Fibroblast of lung (primary cell): ENCODE results near the gene BTNL9. TPM values are rescaled to one million over a fixed set of nuclear protein-coding genes. Genes with fewer than 3 reads are reported as not detected.

Source experiments
- DNase-seq, 2 donors: peaks; one replicate each; pipeline versions ENCODE4 v3.0.0 to v3.0.0-alpha.2; 2010; ENCODE audit warnings: low read depth in 2 of 2
- H2AFZ ChIP-seq: 2 replicates; pipeline ENCODE4 v1.5.1; 2012; ENCODE audit warnings: low read length, control low read depth, inconsistent platforms
- H3K27ac ChIP-seq: 2 replicates; pipeline ENCODE4 v1.5.1; 2011; ENCODE audit warnings: low read length, control low read depth; ENCODE audit not compliant: insufficient read depth
- H3K27me3 ChIP-seq: 2 replicates; pipeline ENCODE4 v1.5.1; 2011; ENCODE audit warnings: mild to moderate bottlenecking, low read length; ENCODE audit not compliant: control insufficient read depth, insufficient read depth
- H3K36me3 ChIP-seq: 2 replicates; pipeline ENCODE4 v1.5.1; 2011; ENCODE audit warnings: low read length; ENCODE audit not compliant: control insufficient read depth, insufficient read depth
- H3K4me1 ChIP-seq: 2 replicates; pipeline ENCODE4 v1.5.1; 2011; ENCODE audit warnings: low read length; ENCODE audit not compliant: control insufficient read depth, insufficient read depth; ENCODE audit errors: extremely low read depth
- H3K4me2 ChIP-seq: 2 replicates; pipeline ENCODE4 v1.5.1; 2011; ENCODE audit warnings: low read length, control low read depth; ENCODE audit not compliant: insufficient read depth; ENCODE audit errors: extremely low read depth
- H3K4me3 ChIP-seq, 4 experiments: fragments of 200-600 bp in 1 of 4; sonication (generic) in 1 of 4; replicated peaks in 1 of 4; 2 replicates each; pipeline ENCODE4 v1.5.1; 2011 to 2016; ENCODE audit warnings: low read length in 4 of 4, low read depth in 3 of 4, mild to moderate bottlenecking in 3 of 4, control low read depth in 2 of 4, inconsistent platforms in 1 of 4, mixed read lengths in 1 of 4; ENCODE audit not compliant: insufficient read depth in 1 of 4; ENCODE audit errors: control extremely low read depth in 1 of 4
- H3K79me2 ChIP-seq: 2 replicates; pipeline ENCODE4 v1.5.1; 2012; ENCODE audit warnings: mild to moderate bottlenecking, low read length, inconsistent platforms; ENCODE audit not compliant: control insufficient read depth, insufficient read depth
- H3K9ac ChIP-seq: 2 replicates; pipeline ENCODE4 v1.5.1; 2011; ENCODE audit warnings: mild to moderate bottlenecking, low read length, control low read depth; ENCODE audit not compliant: insufficient read depth
- H3K9me3 ChIP-seq: 2 replicates; pipeline ENCODE4 v1.5.1; 2012; ENCODE audit warnings: low read depth, low read length; ENCODE audit not compliant: control insufficient read depth, insufficient read depth
- H4K20me1 ChIP-seq: 2 replicates; pipeline ENCODE4 v1.5.1; 2011; ENCODE audit warnings: low read length; ENCODE audit not compliant: control insufficient read depth, insufficient read depth; ENCODE audit errors: extremely low read depth
- EZH2 ChIP-seq: IDR thresholded peaks from 2 replicates; pipeline ENCODE4 v1.5.1; 2012; ENCODE audit warnings: low read length, control low read depth, mild to moderate bottlenecking; ENCODE audit errors: missing control alignments
- polyA plus RNA-seq, 2 donors: library from polyadenylated mRNA; depleted of rRNA in 1 of 2; stranded (reverse) in 1 of 2; unstranded in 1 of 2; fragments of >200 nt; gene quantifications; 2 replicates each; pipeline ENCODE4 v1.2.1, GENCODE V29; 2011 to 2012; ENCODE audit warnings: missing spikeins in 1 of 2
- total RNA-seq: library from RNA; depleted of rRNA; stranded (reverse); fragments of >200 nt; gene quantifications from 2 replicates; pipeline ENCODE4 v1.2.1, GENCODE V29; 2014
- TF ChIP-seq, protein P1 (sequence below), 2 donors: IDR thresholded peaks in 1 of 2; conservative IDR thresholded peaks in 1 of 2; 1 replicate in 1 of 2; 2 replicates in 1 of 2; pipeline ENCODE4 v1.5.1; 2011 to 2012; ENCODE audit warnings: low read length in 2 of 2, control low read depth in 1 of 2, inconsistent platforms in 1 of 2, low read depth in 1 of 2, mild to moderate bottlenecking in 1 of 2

Gene BTNL9
- total and polyA plus RNA-seq, 2 donors (not counting 1 experiment from before 2014, with no cell fraction given) = not detected

DNA sequence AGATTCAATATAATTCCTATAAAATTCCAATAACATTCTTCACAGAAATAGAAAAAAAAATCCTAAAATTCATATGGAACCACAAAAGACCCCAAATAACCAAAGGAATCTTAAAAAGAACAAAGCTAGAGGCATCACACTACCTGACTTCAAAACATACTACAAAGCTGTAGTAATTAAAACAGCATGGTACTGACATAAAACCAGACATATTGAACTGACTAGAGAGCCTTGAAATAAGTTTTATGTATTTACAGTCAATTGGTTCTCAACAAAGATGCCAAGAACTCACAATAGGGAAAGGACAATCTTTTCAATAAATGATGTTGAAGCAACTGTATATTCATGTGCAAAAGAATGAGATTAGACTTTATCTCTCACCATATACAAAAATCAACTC, 36.9 kb downstream of the BTNL9 start:
- Histone ChIP-seq H3K27ac (no peak overlapping the region), H3K27me3 (no peaks in the 10 kb centered on the region), H3K36me3 (no peaks in the 10 kb centered on the region), H3K79me2 (no peaks in the 10 kb centered on the region), H3K9me3 (no peaks in the 10 kb centered on the region), H3K4me2 (no peak overlapping the region), H3K4me1 (no peaks in the 10 kb centered on the region), H3K9ac (no peak overlapping the region), H4K20me1 (no peaks in the 10 kb centered on the region), H2AFZ (no peak overlapping the region), H3K4me3 (no peak overlapping the region)
- TF ChIP-seq EZH2 = no peak
- TF ChIP-seq, protein P1, sequence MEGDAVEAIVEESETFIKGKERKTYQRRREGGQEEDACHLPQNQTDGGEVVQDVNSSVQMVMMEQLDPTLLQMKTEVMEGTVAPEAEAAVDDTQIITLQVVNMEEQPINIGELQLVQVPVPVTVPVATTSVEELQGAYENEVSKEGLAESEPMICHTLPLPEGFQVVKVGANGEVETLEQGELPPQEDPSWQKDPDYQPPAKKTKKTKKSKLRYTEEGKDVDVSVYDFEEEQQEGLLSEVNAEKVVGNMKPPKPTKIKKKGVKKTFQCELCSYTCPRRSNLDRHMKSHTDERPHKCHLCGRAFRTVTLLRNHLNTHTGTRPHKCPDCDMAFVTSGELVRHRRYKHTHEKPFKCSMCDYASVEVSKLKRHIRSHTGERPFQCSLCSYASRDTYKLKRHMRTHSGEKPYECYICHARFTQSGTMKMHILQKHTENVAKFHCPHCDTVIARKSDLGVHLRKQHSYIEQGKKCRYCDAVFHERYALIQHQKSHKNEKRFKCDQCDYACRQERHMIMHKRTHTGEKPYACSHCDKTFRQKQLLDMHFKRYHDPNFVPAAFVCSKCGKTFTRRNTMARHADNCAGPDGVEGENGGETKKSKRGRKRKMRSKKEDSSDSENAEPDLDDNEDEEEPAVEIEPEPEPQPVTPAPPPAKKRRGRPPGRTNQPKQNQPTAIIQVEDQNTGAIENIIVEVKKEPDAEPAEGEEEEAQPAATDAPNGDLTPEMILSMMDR (conservative IDR thresholded peaks at IDR 0.05 in 1 of 2, IDR thresholded peaks at IDR 0.05 in 1 of 2; ENCODE audit: low read depth in 1 of 2, low read length in 2 of 2) = no peak
- DNase-seq = no peak

DNA sequence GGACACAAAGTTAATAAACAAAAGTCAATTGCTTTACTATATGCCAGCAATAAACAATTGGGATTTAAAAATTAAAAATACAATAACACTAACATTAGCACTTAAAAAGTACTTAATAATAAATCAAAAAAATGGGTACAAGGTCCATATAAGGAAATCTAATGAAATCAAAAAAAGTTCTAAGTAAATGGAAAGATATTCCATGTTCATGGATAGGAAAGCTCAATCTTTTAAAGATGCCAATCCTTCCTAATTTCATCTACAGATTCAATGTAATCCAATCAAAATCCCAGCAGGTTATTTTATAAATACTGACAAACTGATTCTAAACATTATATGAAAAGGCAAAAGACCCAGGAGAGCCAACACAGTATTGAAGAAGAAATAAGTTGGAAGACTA, 41.9 kb downstream of the BTNL9 start:
- H3K4me3 ChIP-seq = no peak overlapping the region
- no peaks in the 10 kb centered on the region for H3K4me1 ChIP-seq
- no peak overlapping the region for H3K9ac ChIP-seq
- H2AFZ ChIP-seq = no peak overlapping the region
- H3K4me2 ChIP-seq = no peak overlapping the region
- no peak for DNase-seq
- no peaks in the 10 kb centered on the region for H3K27me3 ChIP-seq
- TF ChIP-seq, protein P1 (conservative IDR thresholded peaks at IDR 0.05 in 1 of 2, IDR thresholded peaks at IDR 0.05 in 1 of 2; ENCODE audit: low read depth in 1 of 2, low read length in 2 of 2) = no peak
- TF ChIP-seq EZH2 = no peak
- H3K27ac ChIP-seq = no peak overlapping the region
- H3K79me2 ChIP-seq = no peaks in the 10 kb centered on the region
- no peaks in the 10 kb centered on the region for H4K20me1 ChIP-seq
- H3K36me3 ChIP-seq = no peaks in the 10 kb centered on the region
- H3K9me3 ChIP-seq = no peaks in the 10 kb centered on the region

GRCh38 chr5:181084621-181085195, 44.6 kb downstream of the BTNL9 start:
- no peaks in the 10 kb centered on the region for H3K4me1 ChIP-seq
- TF ChIP-seq, protein P1 (conservative IDR thresholded peaks at IDR 0.05 in 1 of 2, IDR thresholded peaks at IDR 0.05 in 1 of 2; ENCODE audit: low read depth in 1 of 2, low read length in 2 of 2) = no peak
- no peak for TF ChIP-seq EZH2
- H3K36me3 ChIP-seq = no peaks in the 10 kb centered on the region
- DNase-seq = no peak
- no peaks in the 10 kb centered on the region for H3K27me3 ChIP-seq
- H4K20me1 ChIP-seq = no peaks in the 10 kb centered on the region
- no peak overlapping the region for H3K9ac ChIP-seq
- no peak overlapping the region for H3K4me3 ChIP-seq
- no peak overlapping the region for H2AFZ ChIP-seq
- H3K27ac ChIP-seq = no peak overlapping the region
- H3K4me2 ChIP-seq = no peak overlapping the region
- H3K9me3 ChIP-seq = no peaks in the 10 kb centered on the region
- no peaks in the 10 kb centered on the region for H3K79me2 ChIP-seq
